ENCODE data around the gene GPLD1.

The GPLD1 gene

GRCh38 chr6:24382220-24382540, 107.2 kb downstream of the GPLD1 start:
- TF ChIP-seq CTCF (IDR thresholded peaks at IDR 0.05; ENCODE audit: control insufficient read depth, extremely low read depth, insufficient read depth) = no peak
- H3K4me3 ChIP-seq (ENCODE audit: low read depth, low read length) = no peak overlapping the region
- no peak for DNase-seq (ENCODE audit: low read depth)

- TF ChIP-seq CTCF (IDR thresholded peaks at IDR 0.05; ENCODE audit: control insufficient read depth, extremely low read depth, insufficient read depth) = no peak
- no peak overlapping the region for H3K4me3 ChIP-seq (ENCODE audit: low read depth, low read length)
- no peak for DNase-seq (ENCODE audit: low read depth)
Observed at GRCh38 chr6:24381476-24382219, 107.7 kb downstream of the GPLD1 start.

- H3K4me3 ChIP-seq (ENCODE audit: low read depth, low read length) = no peak overlapping the region
- DNase-seq (ENCODE audit: low read depth) = no peak
- no peak for TF ChIP-seq CTCF (IDR thresholded peaks at IDR 0.05; ENCODE audit: control insufficient read depth, extremely low read depth, insufficient read depth)
Observed at GRCh38 chr6:24378473-24379097, 110.8 kb downstream of the GPLD1 start.
